ENCODE data around the gene POLE3.

GRCh38 chr9:113381909-113382411 lies 28.5 kb downstream of the POLE3 start:
- TF ChIP-seq MAX (IDR thresholded peaks at IDR 0.05) (no peak), REST (IDR thresholded peaks at IDR 0.05; ENCODE audit: low read depth) (no peak), TAF1 (IDR thresholded peaks at IDR 0.05; ENCODE audit: low read depth) (no peak), NFIC (IDR thresholded peaks at IDR 0.05) (no peak), CEBPB (IDR thresholded peaks at IDR 0.05) (no peak), TCF12 (IDR thresholded peaks at IDR 0.05; ENCODE audit: low read depth) (no peak)
